GM10847 (cell line): ENCODE data around the gene RPS6KA2.

ENCODE experiments used
- POLR2A ChIP-seq: IDR thresholded peaks from 2 replicates; pipeline ENCODE4 v1.6.1; 2011; ENCODE audit not compliant: insufficient read length; ENCODE audit errors: extremely low read depth

Gene RPS6KA2

DNA sequence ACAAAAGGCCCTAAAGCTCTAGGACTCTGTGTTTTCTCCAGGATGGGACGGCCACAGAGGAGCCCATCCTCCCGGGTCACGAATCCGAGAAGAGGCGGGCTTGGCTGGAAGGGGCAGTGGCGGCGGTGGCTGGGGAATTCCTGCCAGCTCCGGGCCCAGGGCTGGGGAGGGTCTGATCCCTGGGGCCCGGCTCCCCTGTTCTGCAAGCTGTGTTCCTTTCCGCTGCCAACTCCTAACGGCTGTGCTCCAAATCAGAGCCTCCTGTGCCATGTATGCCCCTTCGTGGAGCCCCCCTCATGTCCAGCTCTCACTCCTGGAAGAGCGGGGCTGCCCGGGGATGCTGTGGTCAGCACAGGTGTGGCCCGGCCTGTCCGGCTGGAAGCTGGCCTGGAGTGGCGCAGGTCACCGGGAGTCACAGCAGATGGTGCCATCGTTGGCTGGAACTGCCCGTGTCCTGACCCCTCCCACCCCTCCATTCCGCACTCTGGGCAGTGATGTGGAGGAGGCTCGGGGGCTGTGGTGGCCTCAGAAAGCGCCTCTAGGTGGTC lies 156.1 kb downstream of the RPS6KA2 start:
- no peak for TF ChIP-seq POLR2A

DNA sequence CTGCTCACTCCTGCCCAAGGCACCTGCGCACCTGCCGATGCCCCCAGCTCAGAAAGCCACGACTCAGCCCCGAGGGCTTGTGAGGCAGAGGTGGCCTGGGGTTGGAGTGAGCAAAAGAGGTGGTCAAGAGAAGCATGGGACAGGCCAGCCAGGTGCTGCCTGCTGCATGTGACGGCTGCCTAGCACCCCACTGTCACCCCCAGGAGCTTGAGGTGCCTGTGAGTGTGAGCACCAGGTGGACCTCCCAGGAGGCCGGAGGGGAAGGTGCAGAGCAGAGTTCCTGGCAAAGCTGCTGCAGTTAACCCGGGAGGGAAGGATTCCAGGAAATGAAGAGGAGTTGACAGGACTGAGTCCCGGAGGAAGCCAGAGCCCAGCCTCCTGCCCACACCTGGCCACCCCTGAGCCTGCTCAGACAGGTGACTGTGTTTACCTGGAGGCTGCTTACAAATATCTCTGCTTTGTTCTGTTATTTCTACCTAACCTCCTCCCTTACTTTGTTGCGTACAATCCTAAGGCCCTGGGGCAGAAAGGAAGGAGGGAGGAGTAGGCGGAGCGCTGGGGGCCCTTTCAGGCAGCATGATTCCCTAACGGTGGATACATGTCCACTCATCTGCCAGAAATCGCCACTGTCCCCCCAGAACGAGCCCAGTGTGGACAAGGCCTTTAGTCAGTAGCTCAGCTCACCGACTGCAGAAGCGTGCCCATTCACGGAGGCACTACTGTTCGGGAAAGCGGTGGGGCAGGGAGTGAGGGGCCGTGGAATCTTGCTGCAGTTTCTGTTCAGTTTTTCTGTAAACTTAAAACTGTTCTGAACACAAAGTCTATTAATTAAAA lies 156.8 kb downstream of the RPS6KA2 start:
- TF ChIP-seq POLR2A, result no peak

DNA sequence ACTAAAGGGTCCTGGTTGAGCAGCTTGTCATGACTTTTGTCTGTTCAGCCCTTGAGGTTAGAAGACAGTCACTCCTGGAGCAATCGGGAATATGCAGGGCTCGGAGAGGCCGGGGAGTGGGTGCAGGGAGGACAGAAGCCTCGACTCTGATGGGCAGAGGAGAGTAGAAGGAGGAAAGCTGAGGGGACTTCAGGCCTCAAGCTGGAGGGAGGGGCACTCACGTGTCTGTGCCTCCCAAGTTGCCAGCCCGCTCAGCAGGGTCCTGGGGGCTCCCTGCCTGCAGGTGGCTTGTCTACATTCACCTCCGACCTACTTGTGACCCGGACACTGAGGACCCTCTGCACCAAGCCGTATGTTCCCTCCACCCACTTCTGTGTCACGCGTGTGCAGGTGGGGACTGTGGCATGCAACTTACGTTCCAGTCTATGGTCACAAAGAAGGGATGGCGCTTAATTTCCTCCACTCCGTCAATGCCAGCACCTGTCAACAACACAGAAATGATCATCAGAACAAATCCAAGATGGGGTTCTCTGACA lies 157.6 kb downstream of the RPS6KA2 start:
- no peak for TF ChIP-seq POLR2A

GRCh38 chr6:166467436-166468000 lies 159.5 kb downstream of the RPS6KA2 start:
- TF ChIP-seq POLR2A, result no peak

GRCh38 chr6:166466178-166467122 lies 160.6 kb downstream of the RPS6KA2 start:
- TF ChIP-seq POLR2A, result no peak

GRCh38 chr6:166465671-166466087 lies 161.4 kb downstream of the RPS6KA2 start:
- no peak for TF ChIP-seq POLR2A

- no peak for TF ChIP-seq POLR2A
Observed at GRCh38 chr6:166465003-166465399, 162.1 kb downstream of the RPS6KA2 start.

GRCh38 chr6:166464068-166465002 lies 162.7 kb downstream of the RPS6KA2 start:
- TF ChIP-seq POLR2A, result no peak

- TF ChIP-seq POLR2A, result no peak
Observed at GRCh38 chr6:166463359-166464067, 163.5 kb downstream of the RPS6KA2 start.

DNA sequence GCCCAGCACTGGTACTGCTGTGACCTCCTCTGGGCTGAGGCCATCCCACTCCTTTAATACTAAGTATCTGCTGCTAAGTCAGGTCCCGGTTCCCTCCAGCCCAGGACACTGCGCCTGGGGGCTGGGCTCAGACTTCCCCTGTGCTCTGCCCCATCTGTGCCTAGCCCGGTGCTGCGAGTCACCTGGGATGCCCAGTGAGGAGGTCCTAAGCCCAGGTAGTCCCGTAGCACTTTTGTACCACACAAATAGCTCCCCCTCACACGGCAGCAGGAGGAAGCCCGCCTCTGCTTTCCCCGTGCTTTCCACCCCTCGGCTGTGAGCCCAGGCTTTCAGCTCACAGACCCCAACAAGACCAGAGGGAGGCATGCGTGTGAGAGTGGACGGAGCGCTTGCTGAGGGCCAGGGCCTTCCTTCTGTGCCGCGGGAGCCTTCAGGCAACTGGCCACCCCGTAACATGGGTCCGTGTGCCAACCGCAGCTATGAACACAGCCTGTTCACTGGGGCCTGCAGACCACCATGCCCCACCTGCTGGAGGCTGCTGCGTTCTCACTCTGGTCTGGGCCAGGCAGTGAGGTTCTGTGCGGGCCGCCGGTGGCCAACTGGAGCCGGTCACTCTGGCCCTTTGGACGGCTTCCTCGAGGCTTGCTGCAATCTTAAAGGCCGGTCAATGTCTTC lies 164.5 kb downstream of the RPS6KA2 start:
- no peak for TF ChIP-seq POLR2A

DNA sequence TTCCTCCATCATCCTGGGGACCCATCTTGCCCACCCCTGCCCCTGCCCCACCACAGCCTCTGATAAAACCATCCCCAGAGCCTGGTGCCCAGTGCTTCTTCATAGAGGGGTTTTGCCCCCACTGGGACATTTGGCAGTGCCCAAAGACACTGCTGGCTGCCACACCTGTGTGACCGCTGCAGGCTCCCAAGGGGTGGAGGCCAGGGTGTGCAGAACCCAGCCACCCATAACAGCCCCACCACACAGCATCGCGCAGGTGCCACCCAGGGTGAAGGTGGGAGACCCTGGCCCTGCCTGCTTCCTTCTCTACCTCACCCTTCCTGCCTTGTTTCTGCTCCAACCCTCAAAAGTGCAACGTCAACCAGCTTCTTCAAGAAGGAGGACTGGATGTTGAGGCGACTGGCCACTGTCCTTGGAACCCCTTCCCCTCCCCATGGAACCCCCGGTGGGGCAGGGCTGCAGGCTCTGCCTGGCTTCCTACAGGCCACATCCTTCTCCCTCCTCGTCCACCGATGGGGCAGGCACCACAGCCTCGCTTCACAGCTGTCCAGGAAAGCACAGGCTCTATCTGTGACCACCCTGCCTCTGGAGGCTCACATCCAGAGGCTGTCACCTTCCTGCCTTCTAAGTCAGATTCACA lies 165.1 kb downstream of the RPS6KA2 start:
- TF ChIP-seq POLR2A, result no peak
